ENCODE data around the gene PLCB2.

PLCB2 gene

GRCh38 chr15:40274350-40275274 lies 33.1 kb downstream of the PLCB2 start (continued):
- TF ChIP-seq ZNF785 (tag by site-specific recombination; IDR thresholded peaks at IDR 0.05) (no peak), REST (tag by site-specific recombination; IDR thresholded peaks at IDR 0.05) (no peak), PATZ1 (tag by site-specific recombination; IDR thresholded peaks at IDR 0.05) (peak; percentile 45; the same call in 1 of the 2 replicates), ZNF37A (tag by site-specific recombination; IDR thresholded peaks at IDR 0.05) (no peak), ELK4 (IDR thresholded peaks at IDR 0.05; ENCODE audit: borderline replicate concordance, low read depth, low read length) (no peak), ZBTB17 (tag by site-specific recombination; IDR thresholded peaks at IDR 0.05) (0 out of 2 replicates have a peak, but pooled peaks have one; percentile 14), ATF2 (tag by site-specific recombination; IDR thresholded peaks at IDR 0.05; ENCODE audit: low read depth) (no peak), ZNF658 (tag by site-specific recombination; IDR thresholded peaks at IDR 0.05) (no peak), ZNF544 (tag by site-specific recombination; IDR thresholded peaks at IDR 0.05) (no peak), ZFP3 (tag by site-specific recombination; IDR thresholded peaks at IDR 0.05; ENCODE audit: low read depth) (no peak), ZNF449 (tag by site-specific recombination; IDR thresholded peaks at IDR 0.05) (no peak), ZNF510 (tag by site-specific recombination; IDR thresholded peaks at IDR 0.05; ENCODE audit: insufficient replicate concordance) (no peak), ZNF776 (tag by site-specific recombination; IDR thresholded peaks at IDR 0.05; ENCODE audit: borderline replicate concordance) (no peak), SETDB1 (IDR thresholded peaks at IDR 0.05; ENCODE audit: insufficient read length, low read length) (no peak), ZNF692 (tag by site-specific recombination; IDR thresholded peaks at IDR 0.05) (peak; percentile 76), ZNF23 (tag by site-specific recombination; IDR thresholded peaks at IDR 0.05; ENCODE audit: borderline replicate concordance) (no peak), ZNF529 (tag by site-specific recombination; IDR thresholded peaks at IDR 0.05; ENCODE audit: insufficient replicate concordance) (no peak), HOXA7 (CRISPR knock-in tag; IDR thresholded peaks at IDR 0.05; ENCODE audit: borderline replicate concordance) (no peak), SP2 (tag by site-specific recombination; IDR thresholded peaks at IDR 0.05) (no peak), ZNF175 (tag by site-specific recombination; IDR thresholded peaks at IDR 0.05) (no peak), MEIS1 (CRISPR knock-in tag; IDR thresholded peaks at IDR 0.05; ENCODE audit: borderline replicate concordance) (no peak), ZNF148 (tag by site-specific recombination; IDR thresholded peaks at IDR 0.05; ENCODE audit: borderline replicate concordance) (no peak), ZBTB48 (tag by site-specific recombination; IDR thresholded peaks at IDR 0.05) (no peak), ZNF830 (tag by site-specific recombination; IDR thresholded peaks at IDR 0.05; ENCODE audit: low read depth) (no peak), ZNF623 (tag by site-specific recombination; IDR thresholded peaks at IDR 0.05) (no peak)
